H9 (cell line): Measurements from ENCODE around the gene MZF1. TPM values are rescaled to one million over a fixed set of nuclear protein-coding genes. Genes with fewer than 3 reads are reported as not detected.

Experiments
- DNase-seq: peaks from one replicate; pipeline ENCODE4 v3.0.0-alpha.2; 2017
- H2AFZ ChIP-seq: one replicate; pipeline ENCODE4 v1.6.1; 2013; ENCODE audit warnings: mild to moderate bottlenecking, low read length, control low read depth, moderate library complexity
- H2AK5ac ChIP-seq: 2 replicates; pipeline ENCODE4 v1.6.1; 2013; ENCODE audit warnings: low read length, control low read depth, mixed read lengths; ENCODE audit not compliant: insufficient read length
- H2BK120ac ChIP-seq: one replicate; pipeline ENCODE4 v1.6.1; 2013; ENCODE audit warnings: low read depth, mild to moderate bottlenecking, low read length, control low read depth, inconsistent platforms; ENCODE audit not compliant: poor library complexity, severe bottlenecking
- H2BK12ac ChIP-seq: 2 replicates; pipeline ENCODE4 v1.6.1; 2013; ENCODE audit warnings: low read length, control low read depth, mixed read lengths, low read depth; ENCODE audit not compliant: insufficient read length
- H2BK15ac ChIP-seq: 2 replicates; pipeline ENCODE4 v1.6.1; 2013; ENCODE audit warnings: low read depth, low read length, control low read depth
- H2BK20ac ChIP-seq: one replicate; pipeline ENCODE4 v1.6.1; 2013; ENCODE audit warnings: low read depth, mild to moderate bottlenecking, low read length, control low read depth, inconsistent platforms; ENCODE audit not compliant: poor library complexity, severe bottlenecking
- H2BK5ac ChIP-seq: 2 replicates; pipeline ENCODE4 v1.6.1; 2013; ENCODE audit warnings: low read length, control low read depth, mixed read lengths; ENCODE audit not compliant: insufficient read length
- H3K14ac ChIP-seq: 2 replicates; pipeline ENCODE4 v1.6.1; 2013; ENCODE audit warnings: low read length, control low read depth; ENCODE audit not compliant: insufficient read depth
- H3K18ac ChIP-seq: 2 replicates; pipeline ENCODE4 v1.6.1; 2013; ENCODE audit warnings: low read depth, mild to moderate bottlenecking, mixed read lengths, low read length, control low read depth; ENCODE audit not compliant: insufficient read length
- H3K23ac ChIP-seq: 2 replicates; pipeline ENCODE4 v1.6.1; 2013; ENCODE audit warnings: low read length, control low read depth, mixed read lengths, low read depth; ENCODE audit not compliant: insufficient read length
- H3K23me2 ChIP-seq: 2 replicates; pipeline ENCODE4 v1.6.1; 2013; ENCODE audit warnings: low read depth, mild to moderate bottlenecking, mixed read lengths, low read length, control low read depth; ENCODE audit not compliant: insufficient read length, poor library complexity, severe bottlenecking
- H3K27ac ChIP-seq: 2 replicates; pipeline ENCODE4 v1.5.1; 2013; ENCODE audit warnings: low read length, control low read depth, mixed read lengths, low read depth; ENCODE audit not compliant: insufficient read length
- H3K27me3 ChIP-seq: 2 replicates; pipeline ENCODE4 v1.6.1; 2013; ENCODE audit warnings: low read length, control low read depth, inconsistent platforms; ENCODE audit not compliant: insufficient read depth
- H3K4ac ChIP-seq: 2 replicates; pipeline ENCODE4 v1.6.1; 2013; ENCODE audit warnings: low read depth, mild to moderate bottlenecking, control low read depth, inconsistent platforms, low read length, moderate library complexity
- H3K4me1 ChIP-seq: 2 replicates; pipeline ENCODE4 v1.6.1; 2013; ENCODE audit warnings: low read length, control low read depth, inconsistent platforms; ENCODE audit not compliant: insufficient read depth
- H3K4me2 ChIP-seq: 2 replicates; pipeline ENCODE4 v1.6.1; 2013; ENCODE audit warnings: low read length, control low read depth, mixed read lengths; ENCODE audit not compliant: insufficient read length, insufficient read depth
- H3K56ac ChIP-seq: 2 replicates; pipeline ENCODE4 v1.6.1; 2013; ENCODE audit warnings: low read depth, mild to moderate bottlenecking, mixed read lengths, low read length, control low read depth; ENCODE audit not compliant: insufficient read length
- H3K79me1 ChIP-seq: 2 replicates; pipeline ENCODE4 v1.6.1; 2013; ENCODE audit warnings: low read depth, mild to moderate bottlenecking, moderate library complexity, low read length, control low read depth, inconsistent platforms; ENCODE audit not compliant: insufficient read depth, poor library complexity, severe bottlenecking
- H3K79me2 ChIP-seq: 2 replicates; pipeline ENCODE4 v1.6.1; 2013; ENCODE audit warnings: low read length, control low read depth, inconsistent platforms; ENCODE audit not compliant: insufficient read depth
- H3K9ac ChIP-seq: 2 replicates; pipeline ENCODE4 v1.6.1; 2013; ENCODE audit warnings: low read length, control low read depth, mixed read lengths; ENCODE audit not compliant: insufficient read length; ENCODE audit errors: extremely low read depth
- H3K9me3 ChIP-seq: one replicate; pipeline ENCODE4 v1.6.1; 2013; ENCODE audit warnings: low read depth, low read length, inconsistent platforms; ENCODE audit not compliant: control insufficient read depth
- H3T11ph ChIP-seq: one replicate; pipeline ENCODE4 v1.6.1; 2013; ENCODE audit warnings: mild to moderate bottlenecking, low read length, control low read depth, inconsistent platforms
- H4K20me1 ChIP-seq: one replicate; pipeline ENCODE4 v1.6.1; 2013; ENCODE audit not compliant: control insufficient read depth, insufficient read length, insufficient read depth
- H4K5ac ChIP-seq: 2 replicates; pipeline ENCODE4 v1.6.1; 2013; ENCODE audit warnings: low read depth, mild to moderate bottlenecking, mixed read lengths, low read length, control low read depth; ENCODE audit not compliant: insufficient read length
- H4K8ac ChIP-seq: replicated peaks from 2 replicates; pipeline ENCODE4 v1.6.1; 2013; ENCODE audit warnings: low read length, control low read depth, mixed read lengths, low read depth; ENCODE audit not compliant: insufficient read length
- H4K91ac ChIP-seq: 2 replicates; pipeline ENCODE4 v1.6.1; 2013; ENCODE audit warnings: low read depth, mild to moderate bottlenecking, moderate library complexity, mixed read lengths, low read length, control low read depth; ENCODE audit not compliant: insufficient read length
- H3K27ac Mint-ChIP-seq, 3 experiments: 2 replicates in 2 of 3; 3 replicates in 1 of 3; pipeline ENCODE4 v1.8.0; 2020 to 2021; ENCODE audit warnings: mixed read lengths in 3 of 3, mild to moderate bottlenecking in 1 of 3, moderate library complexity in 1 of 3
- H3K27me3 Mint-ChIP-seq: 2 replicates; pipeline ENCODE4 v1.8.0; 2021; ENCODE audit warnings: low read depth, mild to moderate bottlenecking, moderate library complexity, mixed read lengths
- H3K36me3 Mint-ChIP-seq, 3 experiments: 2 replicates in 2 of 3; 3 replicates in 1 of 3; pipeline ENCODE4 v1.8.0; 2020 to 2021; ENCODE audit warnings: low read depth in 3 of 3, mixed read lengths in 3 of 3; ENCODE audit not compliant: insufficient read depth in 1 of 3
- H3K4me1 Mint-ChIP-seq, 2 experiments: 2 replicates each; pipeline ENCODE4 v1.8.0; 2020; ENCODE audit warnings: mixed read lengths in 2 of 2
- H3K4me3 Mint-ChIP-seq, 2 experiments: 2 replicates in 1 of 2; 3 replicates in 1 of 2; pipeline ENCODE4 v1.8.0; 2020 to 2021; ENCODE audit warnings: mild to moderate bottlenecking in 2 of 2, mixed read lengths in 2 of 2, moderate library complexity in 1 of 2
- H3K9me3 Mint-ChIP-seq, 2 experiments: 2 replicates in 1 of 2; 3 replicates in 1 of 2; pipeline ENCODE4 v1.8.0; 2020; ENCODE audit warnings: mild to moderate bottlenecking in 2 of 2, mixed read lengths in 2 of 2, moderate library complexity in 1 of 2
- CTCF ChIP-seq: fragments of 200-600 bp; sonication (generic); conservative IDR thresholded peaks from 3 replicates; pipeline ENCODE4 v1.8.0; 2021; ENCODE audit warnings: antibody characterized with exemption, mild to moderate bottlenecking
- WGBS: extraction: QIAGEN DNeasy Blood & Tissue Kit; methylation state at CpG from one replicate; pipeline ENCODE4 v1.1.7; 2013; ENCODE audit warnings: missing lambda C conversion rate, low lambda C conversion rate, mixed read lengths; ENCODE audit not compliant: insufficient read length; ENCODE audit errors: extremely low coverage; 5-methylcytosine and 5-hydroxymethylcytosine counted together
- microRNA-seq: library from miRNA; unstranded; fragments of <30 nt; microRNA quantifications from one replicate; pipeline ENCODE4, GENCODE V29; 2020; ENCODE audit warnings: borderline microRNAs expressed
- total RNA-seq: library from RNA; stranded (reverse); gene quantifications from 2 replicates; pipeline ENCODE4 v1.2.1, GENCODE V29; 2021

The MZF1 gene
- total RNA-seq, 1 experiment from 2014 or later: 23.6 TPM

GRCh38 chr19:58513213-58513693 lies 59.9 kb downstream of the MZF1 start:
- no peak overlapping the region for H2BK120ac ChIP-seq
- Mint-ChIP-seq H3K27ac (no peak overlapping the region; a peak in 1 of 7 replicates), H3K4me1 (peaks cover 22 to 23% of the 10 kb centered on the region in 2 experiments), H3K36me3 (peaks cover 9 to 19% (median 13%) of the 10 kb centered on the region in 3 experiments; a peak in 6 of 7 replicates), H3K9me3 (no peaks in the 10 kb centered on the region), H3K4me3 (no peak overlapping the region; a peak in 1 of 5 replicates), H3K27me3 (peaks cover 3% of the 10 kb centered on the region)
- no peak overlapping the region for H3T11ph ChIP-seq
- no peaks in the 10 kb centered on the region for H3K9me3 ChIP-seq
- H2BK15ac ChIP-seq: no peak overlapping the region
- no peak overlapping the region for H3K4ac ChIP-seq
- H3K79me1 ChIP-seq: no peaks in the 10 kb centered on the region
- no peak overlapping the region for H3K56ac ChIP-seq
- no peak overlapping the region for H3K27ac ChIP-seq
- H4K5ac ChIP-seq: no peak overlapping the region
- H4K91ac ChIP-seq: no peak overlapping the region
- no peak for TF ChIP-seq CTCF
- H2AK5ac ChIP-seq: no peak overlapping the region
- no peak overlapping the region for H3K9ac ChIP-seq
- no peak overlapping the region for H3K18ac ChIP-seq
- no peaks in the 10 kb centered on the region for H3K4me1 ChIP-seq
- peaks cover 4% of the 10 kb centered on the region for H3K23me2 ChIP-seq
- no peak overlapping the region for H4K8ac ChIP-seq
- DNase-seq: no peak
- no peaks in the 10 kb centered on the region for H4K20me1 ChIP-seq
- WGBS: no CpG with 5 or more reads among the region's 10 CpGs
- H2BK5ac ChIP-seq: no peak overlapping the region
- no peaks in the 10 kb centered on the region for H3K27me3 ChIP-seq
- H2BK12ac ChIP-seq: no peak overlapping the region
- no peak overlapping the region for H3K23ac ChIP-seq
- no peak overlapping the region for H2AFZ ChIP-seq
- no peak overlapping the region for H2BK20ac ChIP-seq
- H3K14ac ChIP-seq: no peak overlapping the region
- peaks cover 2% of the 10 kb centered on the region; the same call in 1 of the 2 replicates for H3K79me2 ChIP-seq
- no peak overlapping the region for H3K4me2 ChIP-seq

Small RNAs within 50 kb of the gene (microRNA-seq; reads per million reads assigned to microRNA genes)
- 0.70 reads per million for gene MIR6807

Other genes starting within 250 kb of the MZF1 start
- gene ZSCAN22, start 246.3 kb downstream of the MZF1 start, total RNA-seq: 4.7 and 4.8 TPM in 2 replicates
- gene A1BG, start 219.8 kb downstream of the MZF1 start, total RNA-seq: 17.4 and 22.2 TPM in 2 replicates
- 2.4 TPM in 2 replicates for gene ZNF497, start 210.6 kb downstream of the MZF1 start, total RNA-seq
- 3.4 and 3.8 TPM in 2 replicates for gene ZNF837, start 192.3 kb downstream of the MZF1 start, total RNA-seq
- gene RPS5, start 186.1 kb downstream of the MZF1 start, total RNA-seq: 1,400 and 1,442 TPM in 2 replicates
- 2.0 and 2.1 TPM in 2 replicates for gene RNF225, start 177.7 kb downstream of the MZF1 start, total RNA-seq
- gene ZNF584, start 164.7 kb downstream of the MZF1 start, total RNA-seq: 6.5 and 7.4 TPM in 2 replicates
- 0.24 and 0.42 TPM in 2 replicates for gene ZNF132, start 133.2 kb downstream of the MZF1 start, total RNA-seq
- 6.3 and 8.7 TPM in 2 replicates for gene ZNF324B, start 121.7 kb downstream of the MZF1 start, total RNA-seq
- 12.7 and 14.8 TPM in 2 replicates for gene ZNF324, start 106.3 kb downstream of the MZF1 start, total RNA-seq
- gene ZNF446, start 97.0 kb downstream of the MZF1 start, total RNA-seq: 7.6 and 8.4 TPM in 2 replicates
- 16.7 and 17.1 TPM in 2 replicates for gene SLC27A5, start 61.3 kb downstream of the MZF1 start, total RNA-seq
- 18.7 and 18.8 TPM in 2 replicates for gene ZBTB45, start 53.5 kb downstream of the MZF1 start, total RNA-seq
- 1,058 and 1,084 TPM in 2 replicates for gene TRIM28, start 29.3 kb downstream of the MZF1 start, total RNA-seq
- gene CHMP2A, start 18.2 kb downstream of the MZF1 start, total RNA-seq: 105 and 109 TPM in 2 replicates
- 127 and 136 TPM in 2 replicates for gene UBE2M, start 14.7 kb downstream of the MZF1 start, total RNA-seq